H9 (cell line): Measurements from ENCODE around the gene CAPN9. TPM values are rescaled to one million over a fixed set of nuclear protein-coding genes. Genes with fewer than 3 reads are reported as not detected.

Experiments used
- DNase-seq: peaks from one replicate; pipeline ENCODE4 v3.0.0-alpha.2; 2017
- H2AFZ ChIP-seq: one replicate; pipeline ENCODE4 v1.6.1; 2013; ENCODE audit warnings: mild to moderate bottlenecking, low read length, control low read depth, moderate library complexity
- H2AK5ac ChIP-seq: 2 replicates; pipeline ENCODE4 v1.6.1; 2013; ENCODE audit warnings: low read length, control low read depth, mixed read lengths; ENCODE audit not compliant: insufficient read length
- H2BK120ac ChIP-seq: one replicate; pipeline ENCODE4 v1.6.1; 2013; ENCODE audit warnings: low read depth, mild to moderate bottlenecking, low read length, control low read depth, inconsistent platforms; ENCODE audit not compliant: poor library complexity, severe bottlenecking
- H2BK12ac ChIP-seq: 2 replicates; pipeline ENCODE4 v1.6.1; 2013; ENCODE audit warnings: low read length, control low read depth, mixed read lengths, low read depth; ENCODE audit not compliant: insufficient read length
- H2BK15ac ChIP-seq: 2 replicates; pipeline ENCODE4 v1.6.1; 2013; ENCODE audit warnings: low read depth, low read length, control low read depth
- H2BK20ac ChIP-seq: one replicate; pipeline ENCODE4 v1.6.1; 2013; ENCODE audit warnings: low read depth, mild to moderate bottlenecking, low read length, control low read depth, inconsistent platforms; ENCODE audit not compliant: poor library complexity, severe bottlenecking
- H2BK5ac ChIP-seq: 2 replicates; pipeline ENCODE4 v1.6.1; 2013; ENCODE audit warnings: low read length, control low read depth, mixed read lengths; ENCODE audit not compliant: insufficient read length
- H3K14ac ChIP-seq: 2 replicates; pipeline ENCODE4 v1.6.1; 2013; ENCODE audit warnings: low read length, control low read depth; ENCODE audit not compliant: insufficient read depth
- H3K18ac ChIP-seq: 2 replicates; pipeline ENCODE4 v1.6.1; 2013; ENCODE audit warnings: low read depth, mild to moderate bottlenecking, mixed read lengths, low read length, control low read depth; ENCODE audit not compliant: insufficient read length
- H3K23ac ChIP-seq: 2 replicates; pipeline ENCODE4 v1.6.1; 2013; ENCODE audit warnings: low read length, control low read depth, mixed read lengths, low read depth; ENCODE audit not compliant: insufficient read length
- H3K23me2 ChIP-seq: 2 replicates; pipeline ENCODE4 v1.6.1; 2013; ENCODE audit warnings: low read depth, mild to moderate bottlenecking, mixed read lengths, low read length, control low read depth; ENCODE audit not compliant: insufficient read length, poor library complexity, severe bottlenecking
- H3K27ac ChIP-seq: 2 replicates; pipeline ENCODE4 v1.5.1; 2013; ENCODE audit warnings: low read length, control low read depth, mixed read lengths, low read depth; ENCODE audit not compliant: insufficient read length
- H3K27me3 ChIP-seq: 2 replicates; pipeline ENCODE4 v1.6.1; 2013; ENCODE audit warnings: low read length, control low read depth, inconsistent platforms; ENCODE audit not compliant: insufficient read depth
- H3K4ac ChIP-seq: 2 replicates; pipeline ENCODE4 v1.6.1; 2013; ENCODE audit warnings: low read depth, mild to moderate bottlenecking, control low read depth, inconsistent platforms, low read length, moderate library complexity
- H3K4me1 ChIP-seq: 2 replicates; pipeline ENCODE4 v1.6.1; 2013; ENCODE audit warnings: low read length, control low read depth, inconsistent platforms; ENCODE audit not compliant: insufficient read depth
- H3K4me2 ChIP-seq: 2 replicates; pipeline ENCODE4 v1.6.1; 2013; ENCODE audit warnings: low read length, control low read depth, mixed read lengths; ENCODE audit not compliant: insufficient read length, insufficient read depth
- H3K56ac ChIP-seq: 2 replicates; pipeline ENCODE4 v1.6.1; 2013; ENCODE audit warnings: low read depth, mild to moderate bottlenecking, mixed read lengths, low read length, control low read depth; ENCODE audit not compliant: insufficient read length
- H3K79me1 ChIP-seq: 2 replicates; pipeline ENCODE4 v1.6.1; 2013; ENCODE audit warnings: low read depth, mild to moderate bottlenecking, moderate library complexity, low read length, control low read depth, inconsistent platforms; ENCODE audit not compliant: insufficient read depth, poor library complexity, severe bottlenecking
- H3K79me2 ChIP-seq: 2 replicates; pipeline ENCODE4 v1.6.1; 2013; ENCODE audit warnings: low read length, control low read depth, inconsistent platforms; ENCODE audit not compliant: insufficient read depth
- H3K9ac ChIP-seq: 2 replicates; pipeline ENCODE4 v1.6.1; 2013; ENCODE audit warnings: low read length, control low read depth, mixed read lengths; ENCODE audit not compliant: insufficient read length; ENCODE audit errors: extremely low read depth
- H3K9me3 ChIP-seq: one replicate; pipeline ENCODE4 v1.6.1; 2013; ENCODE audit warnings: low read depth, low read length, inconsistent platforms; ENCODE audit not compliant: control insufficient read depth
- H3T11ph ChIP-seq: one replicate; pipeline ENCODE4 v1.6.1; 2013; ENCODE audit warnings: mild to moderate bottlenecking, low read length, control low read depth, inconsistent platforms
- H4K20me1 ChIP-seq: one replicate; pipeline ENCODE4 v1.6.1; 2013; ENCODE audit not compliant: control insufficient read depth, insufficient read length, insufficient read depth
- H4K5ac ChIP-seq: 2 replicates; pipeline ENCODE4 v1.6.1; 2013; ENCODE audit warnings: low read depth, mild to moderate bottlenecking, mixed read lengths, low read length, control low read depth; ENCODE audit not compliant: insufficient read length
- H4K8ac ChIP-seq: replicated peaks from 2 replicates; pipeline ENCODE4 v1.6.1; 2013; ENCODE audit warnings: low read length, control low read depth, mixed read lengths, low read depth; ENCODE audit not compliant: insufficient read length
- H4K91ac ChIP-seq: 2 replicates; pipeline ENCODE4 v1.6.1; 2013; ENCODE audit warnings: low read depth, mild to moderate bottlenecking, moderate library complexity, mixed read lengths, low read length, control low read depth; ENCODE audit not compliant: insufficient read length
- H3K27ac Mint-ChIP-seq, 3 experiments: 2 replicates in 2 of 3; 3 replicates in 1 of 3; pipeline ENCODE4 v1.8.0; 2020 to 2021; ENCODE audit warnings: mixed read lengths in 3 of 3, mild to moderate bottlenecking in 1 of 3, moderate library complexity in 1 of 3
- H3K27me3 Mint-ChIP-seq: 2 replicates; pipeline ENCODE4 v1.8.0; 2021; ENCODE audit warnings: low read depth, mild to moderate bottlenecking, moderate library complexity, mixed read lengths
- H3K36me3 Mint-ChIP-seq, 3 experiments: 2 replicates in 2 of 3; 3 replicates in 1 of 3; pipeline ENCODE4 v1.8.0; 2020 to 2021; ENCODE audit warnings: low read depth in 3 of 3, mixed read lengths in 3 of 3; ENCODE audit not compliant: insufficient read depth in 1 of 3
- H3K4me1 Mint-ChIP-seq, 2 experiments: 2 replicates each; pipeline ENCODE4 v1.8.0; 2020; ENCODE audit warnings: mixed read lengths in 2 of 2
- H3K4me3 Mint-ChIP-seq, 2 experiments: 2 replicates in 1 of 2; 3 replicates in 1 of 2; pipeline ENCODE4 v1.8.0; 2020 to 2021; ENCODE audit warnings: mild to moderate bottlenecking in 2 of 2, mixed read lengths in 2 of 2, moderate library complexity in 1 of 2
- H3K9me3 Mint-ChIP-seq, 2 experiments: 2 replicates in 1 of 2; 3 replicates in 1 of 2; pipeline ENCODE4 v1.8.0; 2020; ENCODE audit warnings: mild to moderate bottlenecking in 2 of 2, mixed read lengths in 2 of 2, moderate library complexity in 1 of 2
- WGBS: extraction: QIAGEN DNeasy Blood & Tissue Kit; methylation state at CpG from one replicate; pipeline ENCODE4 v1.1.7; 2013; ENCODE audit warnings: missing lambda C conversion rate, low lambda C conversion rate, mixed read lengths; ENCODE audit not compliant: insufficient read length; ENCODE audit errors: extremely low coverage; 5-methylcytosine and 5-hydroxymethylcytosine counted together
- total RNA-seq: library from RNA; stranded (reverse); gene quantifications from 2 replicates; pipeline ENCODE4 v1.2.1, GENCODE V29; 2021
- TF ChIP-seq, protein P1 (sequence below): fragments of 200-600 bp; sonication (generic); conservative IDR thresholded peaks from 3 replicates; pipeline ENCODE4 v1.8.0; 2021; ENCODE audit warnings: antibody characterized with exemption, mild to moderate bottlenecking

Gene CAPN9
- total RNA-seq, 1 experiment from 2014 or later, result 0.22 TPM

GRCh38 chr1:230747890-230748800, 957 bp downstream of the CAPN9 start:
- peaks cover 11% of the 10 kb centered on the region for H3K27me3 Mint-ChIP-seq
- no peak overlapping the region for H3K27ac Mint-ChIP-seq

More at GRCh38 chr1:230747890-230748800, 957 bp downstream of the CAPN9 start:
- Histone ChIP-seq H3K9me3 (no peaks in the 10 kb centered on the region), H2BK20ac (no peak overlapping the region), H3K4me1 (peaks cover 4% of the 10 kb centered on the region; the same call in 1 of the 2 replicates), H3K18ac (no peak overlapping the region), H2AK5ac (no peak overlapping the region), H3K56ac (no peak overlapping the region), H3K23me2 (no peaks in the 10 kb centered on the region), H2AFZ (no peak overlapping the region), H2BK5ac (no peak overlapping the region), H2BK15ac (no peak overlapping the region), H3T11ph (no peak overlapping the region), H3K79me2 (no peaks in the 10 kb centered on the region), H3K14ac (no peak overlapping the region), H4K91ac (no peak overlapping the region), H2BK12ac (no peak overlapping the region), H3K27me3 (no peaks in the 10 kb centered on the region), H4K5ac (no peak overlapping the region), H3K79me1 (no peaks in the 10 kb centered on the region), H4K20me1 (no peaks in the 10 kb centered on the region), H3K27ac (no peak overlapping the region), H3K9ac (no peak overlapping the region), H4K8ac (no peak overlapping the region), H3K23ac (no peak overlapping the region), H3K4me2 (no peak overlapping the region), H2BK120ac (no peak overlapping the region), H3K4ac (no peak overlapping the region)
- Mint-ChIP-seq H3K4me1 (peaks cover 48 to 65% of the 10 kb centered on the region in 2 experiments), H3K4me3 (no peak overlapping the region), H3K9me3 (no peaks in the 10 kb centered on the region), H3K36me3 (no peaks in the 10 kb centered on the region; a peak in 1 of 7 replicates)
- no CpG with 5 or more reads among the region's 16 CpGs for WGBS
- DNase-seq, result no peak
- TF ChIP-seq, protein P1, sequence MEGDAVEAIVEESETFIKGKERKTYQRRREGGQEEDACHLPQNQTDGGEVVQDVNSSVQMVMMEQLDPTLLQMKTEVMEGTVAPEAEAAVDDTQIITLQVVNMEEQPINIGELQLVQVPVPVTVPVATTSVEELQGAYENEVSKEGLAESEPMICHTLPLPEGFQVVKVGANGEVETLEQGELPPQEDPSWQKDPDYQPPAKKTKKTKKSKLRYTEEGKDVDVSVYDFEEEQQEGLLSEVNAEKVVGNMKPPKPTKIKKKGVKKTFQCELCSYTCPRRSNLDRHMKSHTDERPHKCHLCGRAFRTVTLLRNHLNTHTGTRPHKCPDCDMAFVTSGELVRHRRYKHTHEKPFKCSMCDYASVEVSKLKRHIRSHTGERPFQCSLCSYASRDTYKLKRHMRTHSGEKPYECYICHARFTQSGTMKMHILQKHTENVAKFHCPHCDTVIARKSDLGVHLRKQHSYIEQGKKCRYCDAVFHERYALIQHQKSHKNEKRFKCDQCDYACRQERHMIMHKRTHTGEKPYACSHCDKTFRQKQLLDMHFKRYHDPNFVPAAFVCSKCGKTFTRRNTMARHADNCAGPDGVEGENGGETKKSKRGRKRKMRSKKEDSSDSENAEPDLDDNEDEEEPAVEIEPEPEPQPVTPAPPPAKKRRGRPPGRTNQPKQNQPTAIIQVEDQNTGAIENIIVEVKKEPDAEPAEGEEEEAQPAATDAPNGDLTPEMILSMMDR, result no peak
